Fibroblast of skin of left quadriceps (primary cell): ENCODE measurements around the gene NCOA1.
A peak's percentile ranks its signal among the peaks of the same experiment; 100 is the strongest.
"Not testable (repeated sequence)": the region's sequence is repeated elsewhere in the genome, so short reads cannot be mapped to it uniquely, and the experiment has no call there.

Source experiments
- DNase-seq, 2 experiments: peaks; one replicate each; pipeline ENCODE4 v3.0.0-alpha.2; 2013; ENCODE audit warnings: low read depth in 2 of 2

Gene NCOA1

DNA sequence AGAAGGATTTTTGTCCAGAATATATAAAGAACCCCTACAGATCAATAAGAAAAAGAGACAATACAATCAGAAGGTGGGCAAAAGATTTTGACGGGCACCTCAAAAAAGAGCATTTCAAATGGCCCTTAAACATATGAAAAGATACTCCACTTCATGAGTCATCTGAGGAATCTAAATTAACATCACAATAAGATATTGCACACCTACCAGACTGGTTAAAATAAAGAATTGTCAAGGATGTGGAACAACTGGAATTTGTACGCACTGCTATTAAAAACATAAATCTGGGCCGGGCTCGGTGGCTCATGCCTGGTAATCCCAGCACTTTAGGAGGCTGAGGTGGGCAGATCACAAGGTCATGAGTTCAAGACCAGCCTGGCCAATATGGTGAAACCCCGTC is 17.0 kb upstream of the NCOA1 start:
- DNase-seq = no peak

DNA sequence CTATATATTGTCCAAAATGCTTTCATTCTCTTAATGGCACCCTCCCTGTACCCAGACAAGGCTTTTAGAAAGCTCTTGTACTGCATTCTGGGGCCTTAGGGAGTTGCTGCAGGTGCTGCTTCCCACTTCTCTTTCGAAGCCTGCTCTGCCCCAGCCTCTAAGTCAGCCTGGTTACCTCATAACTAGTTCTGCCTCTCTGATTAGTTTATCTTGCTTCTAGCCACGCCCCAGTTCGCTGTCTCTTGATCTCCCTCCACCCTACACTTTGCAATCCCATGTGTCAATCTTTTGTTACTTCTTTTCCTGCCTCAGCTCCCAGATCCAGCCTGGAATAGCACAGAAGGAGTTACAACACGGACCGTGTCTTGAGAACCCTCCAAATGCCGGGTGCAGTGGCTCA is 13.8 kb upstream of the NCOA1 start:
- DNase-seq = no peak

GRCh38 chr2:24478243-24478642 is 12.8 kb upstream of the NCOA1 start:
- no peak for DNase-seq

- no peak for DNase-seq
Measured at GRCh38 chr2:24480245-24480644, 10.8 kb upstream of the NCOA1 start.

DNA sequence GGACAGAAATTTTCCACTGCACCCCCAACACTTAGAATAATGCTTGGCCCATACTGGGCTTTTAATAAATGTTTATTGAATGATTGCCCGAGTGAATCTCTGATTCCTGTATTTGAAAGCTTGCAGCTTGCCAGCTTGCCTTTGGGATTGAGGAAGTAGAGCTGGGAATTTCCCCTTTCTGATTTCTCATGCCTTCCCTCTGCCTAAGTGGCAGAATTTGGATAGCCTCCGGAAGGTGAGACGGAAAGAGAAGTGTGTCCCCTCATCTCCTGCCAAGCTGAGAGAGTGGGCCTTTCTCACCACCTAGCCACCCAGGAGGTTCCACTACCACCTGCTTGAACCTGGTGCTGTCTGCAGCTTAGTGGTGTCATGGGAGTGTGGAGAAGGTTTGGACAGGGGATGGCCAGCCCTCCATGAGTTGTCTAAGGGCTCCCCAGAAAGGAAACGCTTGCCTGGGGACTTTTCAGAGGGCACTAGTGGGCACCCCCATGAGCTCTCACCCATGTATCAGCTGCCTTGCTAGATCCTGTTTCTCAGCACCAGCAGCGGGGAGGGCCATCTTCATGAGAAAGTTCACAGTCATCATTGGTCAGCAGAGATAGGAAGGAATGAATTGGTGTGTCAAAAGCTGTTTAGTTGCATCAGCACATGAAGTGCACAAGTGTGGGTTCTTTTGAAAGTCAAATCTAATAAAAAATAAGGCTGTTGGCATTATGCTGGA is 8.6 kb upstream of the NCOA1 start:
- no peak for DNase-seq

DNA sequence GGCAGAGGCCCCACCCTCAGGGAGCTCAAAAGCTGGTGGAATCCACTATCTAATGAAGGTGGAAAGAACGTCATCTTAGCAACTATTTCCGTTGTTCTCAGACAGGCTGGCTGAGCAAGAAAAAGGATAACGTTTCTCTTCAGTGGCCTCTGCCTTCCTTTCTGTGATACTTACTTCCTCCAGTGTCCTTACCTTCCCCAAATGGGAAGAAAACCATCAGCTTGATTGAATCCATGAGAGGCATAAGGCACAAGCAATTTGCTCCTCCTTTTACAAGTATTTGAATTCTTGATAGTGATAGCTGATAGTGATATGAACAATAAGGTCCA is 8.1 kb upstream of the NCOA1 start:
- DNase-seq = no peak

- DNase-seq = not testable (repeated sequence)
Measured at GRCh38 chr2:24484677-24485076, 6.4 kb upstream of the NCOA1 start.

DNA sequence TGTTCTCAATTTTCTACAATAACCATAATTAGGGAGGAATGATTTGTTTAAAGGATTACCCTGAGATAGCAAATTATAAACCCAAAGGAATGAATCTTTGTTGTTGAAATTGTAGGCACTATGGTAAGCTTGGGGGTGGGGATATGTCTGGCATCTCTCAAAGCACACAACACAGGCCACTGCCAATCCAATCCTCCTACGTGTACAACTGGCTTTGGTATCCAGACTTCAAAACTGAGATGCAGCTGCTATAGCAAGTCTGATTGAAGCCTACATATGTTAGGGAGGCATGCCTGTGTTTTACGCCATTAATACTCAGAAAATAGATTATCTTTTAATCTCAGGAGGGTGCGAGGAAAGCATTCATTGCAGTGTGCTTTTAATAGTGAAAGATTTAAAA is 5.9 kb upstream of the NCOA1 start:
- no peak for DNase-seq

DNA sequence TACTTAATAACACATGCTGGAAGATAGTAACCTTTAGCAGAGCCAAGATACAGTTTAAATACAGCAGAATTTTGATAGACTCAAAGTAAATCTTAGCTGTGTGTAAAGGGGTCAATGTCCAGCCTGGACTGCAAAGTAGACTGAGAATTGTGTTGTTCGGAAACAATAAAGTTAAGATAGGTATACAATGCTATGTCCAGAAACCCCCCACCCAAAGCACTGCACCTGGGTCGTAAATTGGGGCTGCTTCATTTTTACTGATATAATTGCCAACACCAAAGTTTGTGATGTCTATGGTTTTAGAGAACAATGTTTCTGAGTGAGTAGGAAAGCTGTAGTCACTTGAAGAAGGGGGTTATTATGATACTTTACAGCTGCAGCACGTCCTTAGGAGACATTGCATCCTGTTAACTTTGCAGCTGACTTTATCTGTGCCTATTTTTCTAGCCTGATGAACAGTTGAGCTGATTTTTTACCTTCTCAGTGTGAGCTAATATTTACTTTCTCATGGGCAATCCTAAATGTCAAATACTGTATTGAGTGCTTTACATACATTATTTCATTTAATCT is 4.3 kb upstream of the NCOA1 start:
- DNase-seq = no peak

DNA sequence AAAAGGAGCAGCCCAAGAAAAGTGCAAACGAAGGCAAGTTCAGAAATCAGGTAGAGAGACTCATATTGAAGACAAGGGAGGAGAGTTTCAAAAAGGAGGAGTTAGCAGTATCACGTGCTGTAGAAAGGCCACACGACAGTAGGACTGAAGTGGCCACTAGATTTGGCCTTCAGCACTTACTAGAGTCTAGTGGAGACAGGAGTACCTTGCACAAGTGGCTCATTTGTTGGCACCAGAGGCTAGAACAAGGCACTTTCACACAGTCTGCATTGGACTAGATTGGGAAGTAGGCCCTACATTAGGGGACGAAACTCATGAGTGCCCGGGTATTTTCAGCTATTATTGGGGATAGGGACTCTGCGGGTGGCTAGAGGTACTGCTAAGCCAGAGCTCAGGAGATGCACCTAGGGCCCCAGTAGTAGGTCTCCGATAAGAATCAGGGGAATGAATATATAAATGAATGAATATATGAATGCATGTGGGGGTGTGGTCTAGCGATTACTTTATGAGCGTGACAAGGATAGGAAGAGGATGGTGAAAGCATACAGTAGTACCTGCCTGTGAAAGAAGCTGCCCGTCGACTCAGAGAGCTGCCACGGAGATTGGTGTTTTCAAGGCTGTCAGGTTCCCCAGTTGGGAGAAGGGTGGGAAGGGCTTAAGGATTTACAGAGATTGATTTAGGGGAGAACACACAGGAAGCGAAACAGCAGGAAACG is 1.4 kb upstream of the NCOA1 start:
- no peak for DNase-seq

DNA sequence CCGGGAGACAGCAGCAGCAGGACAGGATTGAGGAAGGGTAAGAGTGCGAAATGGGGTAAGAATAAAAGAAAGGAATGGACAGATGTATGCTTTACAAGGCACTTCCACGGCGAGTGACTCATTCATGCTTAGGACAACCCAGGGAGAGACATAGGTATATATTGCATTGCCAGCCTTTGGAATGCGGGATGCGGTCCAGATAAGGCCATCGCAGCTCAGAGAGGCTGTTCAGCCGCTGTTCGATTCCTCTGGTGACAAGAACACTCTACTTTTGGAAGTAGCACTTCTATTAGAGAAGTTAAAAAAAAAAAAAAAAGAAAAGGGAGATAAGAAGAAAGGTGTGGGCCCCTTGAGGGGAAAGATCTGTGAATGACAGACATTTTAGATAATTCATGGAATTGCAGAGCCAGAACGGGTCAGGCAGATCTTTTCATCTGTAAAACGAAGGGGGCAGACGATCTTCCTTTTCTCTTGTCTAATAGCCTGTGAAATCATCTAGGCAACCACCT is 819 bp upstream of the NCOA1 start:
- no peak for DNase-seq

DNA sequence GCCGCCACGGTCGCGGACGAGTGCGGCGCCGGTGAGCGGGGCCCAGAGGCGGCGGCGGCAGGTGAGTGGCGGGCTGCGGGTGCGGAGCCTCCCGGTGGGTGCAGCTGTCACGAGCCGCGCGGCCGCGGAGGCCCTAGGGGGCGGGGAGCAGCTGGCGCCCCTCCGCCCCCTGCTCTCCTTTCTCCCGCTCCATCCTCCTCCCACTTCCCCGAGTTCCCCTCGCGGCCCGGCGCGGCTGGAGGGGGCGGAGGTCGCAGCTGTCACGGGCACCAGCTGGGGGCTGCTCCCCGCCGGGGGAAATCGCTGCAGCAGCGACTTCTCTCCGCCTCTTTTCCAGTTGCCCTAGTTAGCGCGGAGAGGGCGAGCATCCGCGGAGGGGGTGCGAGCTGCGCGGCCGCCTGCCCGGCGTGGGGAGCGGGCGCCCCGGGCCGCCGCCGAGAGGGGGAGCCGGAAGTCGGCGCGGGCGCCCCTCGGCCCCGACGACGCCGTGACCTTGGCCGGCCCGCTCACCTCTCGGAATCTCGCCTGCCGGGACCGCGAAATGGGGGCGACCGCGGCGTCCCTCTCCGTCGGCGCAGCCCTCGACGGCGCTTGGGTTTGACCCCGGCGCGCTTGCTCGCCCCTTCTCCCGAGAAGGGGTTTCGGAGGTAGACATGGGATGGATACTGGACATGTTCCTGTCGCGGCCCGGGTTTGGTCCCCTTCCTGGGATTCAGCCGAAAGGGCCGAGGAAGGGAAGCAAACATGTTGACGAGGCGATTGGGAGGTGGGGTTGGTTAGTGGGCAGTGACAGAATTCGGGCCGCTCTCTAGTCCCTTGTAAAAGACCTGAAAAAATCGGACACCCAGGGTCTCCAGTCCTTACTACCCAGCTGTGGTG is 727 bp downstream of the NCOA1 start:
- DNase-seq = no peak

- no peak for DNase-seq
Measured at GRCh38 chr2:24492421-24493279, 1.6 kb downstream of the NCOA1 start.

- DNase-seq = peak; percentile 45 to 59
Measured at GRCh38 chr2:24493713-24494112, 2.7 kb downstream of the NCOA1 start.

GRCh38 chr2:24494410-24494809 is 3.4 kb downstream of the NCOA1 start:
- DNase-seq = no peak

DNA sequence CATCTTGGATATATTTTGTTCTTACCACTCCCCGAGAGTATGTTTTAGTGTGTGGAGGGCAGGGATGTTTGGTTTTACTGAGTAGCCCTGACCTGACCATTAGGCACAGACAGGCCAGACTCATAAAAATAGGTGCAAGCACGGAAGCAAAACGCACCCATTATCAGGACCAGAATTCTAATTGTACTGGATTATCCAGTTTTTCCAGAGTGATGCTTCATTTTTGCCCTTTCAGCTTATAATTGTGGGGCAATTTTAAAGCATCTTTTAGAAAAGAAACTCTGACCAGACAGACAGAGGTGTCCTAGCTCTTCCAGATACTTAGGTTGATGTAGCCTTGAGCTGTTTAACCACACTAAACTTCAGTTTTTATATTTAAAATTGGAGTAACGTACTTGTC is 4.4 kb downstream of the NCOA1 start:
- DNase-seq = no peak

GRCh38 chr2:24496959-24497358 is 5.9 kb downstream of the NCOA1 start:
- no peak for DNase-seq

GRCh38 chr2:24497685-24498084 is 6.6 kb downstream of the NCOA1 start:
- no peak for DNase-seq

- DNase-seq = no peak
Measured at GRCh38 chr2:24498121-24498520, 7.1 kb downstream of the NCOA1 start.

DNA sequence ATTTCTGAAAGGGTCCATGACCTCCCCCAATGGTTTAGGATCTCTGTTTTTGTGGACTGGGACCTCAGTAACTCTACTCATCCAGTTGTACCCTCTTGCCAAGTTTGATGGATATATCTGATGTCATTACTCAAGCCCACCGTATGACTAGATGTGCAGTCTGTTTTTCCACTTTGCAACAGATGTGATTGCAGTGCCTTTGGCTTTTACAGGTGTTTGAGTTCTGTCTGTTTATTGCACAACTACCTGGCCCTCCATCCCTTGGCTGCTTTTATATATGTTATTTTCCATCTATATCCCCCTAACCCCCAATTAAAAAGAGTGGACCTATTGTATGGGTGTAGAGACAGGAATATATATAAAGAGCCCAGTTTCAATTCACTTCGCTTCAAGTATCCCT is 10.8 kb downstream of the NCOA1 start:
- no peak for DNase-seq
